GM21737 (cell line): Measurements from ENCODE around the gene GPX4.
"Not testable (repeated sequence)": the region's sequence is repeated elsewhere in the genome, so short reads cannot be mapped to it uniquely, and the experiment has no call there.

Experiments used
- ATAC-seq: cut with Tn5 transposase; IDR thresholded peaks from one replicate; pipeline ENCODE4 v1.9.1; 2021; ENCODE audit warnings: mild to moderate bottlenecking, moderate library complexity; ENCODE audit not compliant: unreplicated experiment

Gene GPX4

DNA sequence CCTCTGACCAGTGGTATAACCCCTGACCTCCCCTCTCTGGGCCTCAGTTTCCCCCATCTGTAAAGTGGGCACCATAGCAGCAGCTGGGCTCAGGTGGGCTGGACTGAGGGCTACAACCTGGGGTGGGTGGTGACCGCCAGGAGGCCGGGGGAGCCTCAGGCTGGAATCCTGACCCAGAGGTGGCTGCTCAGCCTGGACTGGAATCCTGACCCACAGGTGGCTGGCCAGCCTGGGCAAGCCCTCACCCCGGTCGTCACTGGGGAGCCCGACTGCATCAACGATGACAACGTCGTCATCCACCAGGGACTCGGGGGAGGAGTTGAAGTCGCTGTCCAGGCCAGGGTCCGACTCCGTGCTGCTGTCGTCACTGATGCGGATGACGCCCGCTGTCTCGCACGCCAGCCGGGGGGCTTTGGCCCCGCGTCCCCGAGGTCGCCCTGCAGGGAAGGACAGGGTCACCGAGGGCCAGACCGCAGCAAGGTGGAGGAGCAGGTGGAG lies 10.2 kb downstream of the GPX4 start:
- no peak for ATAC-seq

- ATAC-seq = not testable (repeated sequence)
Measured at GRCh38 chr19:1114728-1115127, 10.9 kb downstream of the GPX4 start.

DNA sequence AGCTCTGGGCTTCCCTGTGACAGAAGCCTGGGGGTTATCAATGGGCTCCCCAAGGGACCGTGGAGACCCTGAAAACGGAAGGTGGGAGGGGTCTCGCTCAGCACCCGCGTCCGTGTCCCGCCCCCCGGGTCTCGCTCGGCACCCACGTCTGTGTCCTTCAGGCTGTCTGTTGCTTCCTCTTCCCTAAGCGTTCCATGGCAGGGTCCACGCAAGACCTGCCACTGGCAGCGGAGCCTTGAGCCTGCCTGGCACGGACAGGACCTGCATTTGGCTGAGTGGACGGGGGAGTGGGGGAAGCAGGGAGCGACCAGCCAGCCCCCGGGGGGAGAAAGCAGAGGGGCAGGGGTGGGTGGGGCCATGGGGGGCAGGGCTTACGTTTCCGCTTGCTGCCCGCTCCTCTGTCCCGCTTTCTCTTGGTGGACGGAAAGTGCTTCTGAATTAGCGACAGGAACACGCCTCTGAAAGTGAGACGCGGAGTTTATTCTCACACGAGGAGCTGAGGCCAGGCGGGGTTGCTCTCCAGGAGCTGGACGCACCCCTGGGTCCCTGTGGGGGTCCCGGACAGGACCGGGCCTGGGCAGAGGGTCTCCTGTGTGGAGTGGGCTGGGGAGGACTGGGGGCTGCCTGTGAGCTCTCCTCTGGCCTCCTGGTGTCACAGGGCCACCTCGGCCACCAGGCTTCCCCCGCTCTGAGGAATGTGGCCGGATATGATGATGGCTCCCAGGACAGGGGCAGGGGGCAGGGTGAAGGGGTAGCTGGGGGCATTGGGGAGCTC lies 12.0 kb downstream of the GPX4 start:
- ATAC-seq = no peak

DNA sequence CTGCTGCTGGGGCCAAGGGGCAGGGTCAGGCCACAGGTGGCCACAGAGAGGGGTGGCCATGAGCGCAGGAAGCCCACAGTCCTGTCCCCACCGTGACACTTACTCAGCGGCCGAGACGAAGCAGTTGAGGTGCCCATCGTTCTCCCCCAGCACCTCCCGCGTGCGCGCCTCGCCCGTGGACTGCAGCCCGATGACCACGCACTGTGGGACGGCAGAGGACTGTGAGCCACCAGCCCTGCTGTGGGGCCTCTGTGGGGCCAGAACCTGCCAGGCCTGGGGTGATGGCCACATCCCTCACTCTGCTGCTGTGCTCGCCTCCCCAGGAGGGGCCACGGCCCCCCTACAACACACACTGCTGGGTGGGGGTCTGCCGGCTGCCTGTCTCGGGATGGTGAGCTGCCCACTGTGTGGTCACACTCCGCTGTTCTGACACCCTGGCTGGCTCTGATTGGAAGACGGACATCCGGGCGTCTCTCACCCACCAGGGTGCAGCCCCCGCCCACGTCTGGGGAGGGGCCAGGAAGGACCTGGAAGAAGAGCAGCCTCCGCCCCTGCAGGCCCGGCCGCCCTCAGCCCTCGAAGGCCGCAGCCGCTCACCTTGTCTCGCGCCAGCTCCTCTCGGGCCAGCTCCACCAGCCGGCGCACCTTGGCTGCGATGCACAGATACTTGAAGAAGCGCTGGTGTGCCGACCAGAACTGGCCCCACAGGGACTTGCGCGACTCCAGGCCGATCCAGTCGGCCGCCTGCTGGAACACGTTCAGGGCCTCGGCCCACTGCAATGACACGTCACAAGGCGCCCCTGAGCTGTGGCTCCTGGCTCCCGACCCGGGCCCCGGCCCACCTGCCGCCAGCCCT lies 13.2 kb downstream of the GPX4 start:
- no peak for ATAC-seq

- no peak for ATAC-seq
Measured at GRCh38 chr19:1117654-1118053, 13.9 kb downstream of the GPX4 start.

GRCh38 chr19:1118999-1119398 lies 15.2 kb downstream of the GPX4 start:
- no peak for ATAC-seq

- ATAC-seq = no peak
Measured at GRCh38 chr19:1119475-1120217, 15.9 kb downstream of the GPX4 start.

DNA sequence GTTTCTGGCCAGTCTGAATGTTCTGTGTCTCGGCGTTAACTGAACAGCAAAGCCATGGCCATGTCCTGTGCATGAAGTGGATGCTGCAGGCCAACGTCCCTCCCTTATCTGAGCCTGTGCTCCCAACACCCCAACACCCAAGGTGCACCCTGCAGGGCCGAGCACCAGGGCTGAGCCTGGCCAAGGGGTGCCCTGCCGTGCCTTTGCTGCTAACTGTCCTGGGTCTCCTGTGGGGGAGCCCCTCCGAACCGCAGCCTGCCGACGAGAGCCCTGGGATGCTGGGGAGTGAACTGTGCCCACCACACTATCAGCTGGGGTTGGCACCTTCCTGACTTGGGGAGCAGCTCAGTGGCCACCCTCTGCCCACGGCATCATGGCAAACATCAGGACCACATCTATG lies 17.6 kb downstream of the GPX4 start:
- no peak for ATAC-seq

GRCh38 chr19:1122021-1122971 lies 18.5 kb downstream of the GPX4 start:
- ATAC-seq = no peak

DNA sequence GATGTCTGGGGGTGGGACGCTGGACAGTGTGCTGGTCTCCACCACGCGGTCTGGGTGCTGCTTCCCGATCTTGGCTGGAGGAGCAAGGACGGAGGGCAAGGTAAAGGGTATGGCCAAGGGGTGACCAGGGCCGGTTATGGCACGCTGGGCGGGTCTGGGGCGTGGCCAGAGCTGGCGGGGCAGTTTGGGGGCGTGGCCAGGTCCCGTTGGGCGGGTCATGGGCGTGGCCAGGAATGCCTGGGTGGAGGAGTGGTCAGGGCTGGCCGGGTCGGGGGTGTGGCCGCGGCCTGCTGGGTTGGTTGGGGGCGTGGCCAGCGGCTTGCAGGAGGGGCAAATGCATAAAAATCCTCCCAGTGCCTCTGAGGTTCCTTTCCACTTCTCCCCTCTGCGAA lies 19.2 kb downstream of the GPX4 start:
- ATAC-seq = no peak

- no peak for ATAC-seq
Measured at GRCh38 chr19:1123381-1123780, 19.6 kb downstream of the GPX4 start.

- no peak for ATAC-seq
Measured at GRCh38 chr19:1123885-1124677, 20.3 kb downstream of the GPX4 start.

DNA sequence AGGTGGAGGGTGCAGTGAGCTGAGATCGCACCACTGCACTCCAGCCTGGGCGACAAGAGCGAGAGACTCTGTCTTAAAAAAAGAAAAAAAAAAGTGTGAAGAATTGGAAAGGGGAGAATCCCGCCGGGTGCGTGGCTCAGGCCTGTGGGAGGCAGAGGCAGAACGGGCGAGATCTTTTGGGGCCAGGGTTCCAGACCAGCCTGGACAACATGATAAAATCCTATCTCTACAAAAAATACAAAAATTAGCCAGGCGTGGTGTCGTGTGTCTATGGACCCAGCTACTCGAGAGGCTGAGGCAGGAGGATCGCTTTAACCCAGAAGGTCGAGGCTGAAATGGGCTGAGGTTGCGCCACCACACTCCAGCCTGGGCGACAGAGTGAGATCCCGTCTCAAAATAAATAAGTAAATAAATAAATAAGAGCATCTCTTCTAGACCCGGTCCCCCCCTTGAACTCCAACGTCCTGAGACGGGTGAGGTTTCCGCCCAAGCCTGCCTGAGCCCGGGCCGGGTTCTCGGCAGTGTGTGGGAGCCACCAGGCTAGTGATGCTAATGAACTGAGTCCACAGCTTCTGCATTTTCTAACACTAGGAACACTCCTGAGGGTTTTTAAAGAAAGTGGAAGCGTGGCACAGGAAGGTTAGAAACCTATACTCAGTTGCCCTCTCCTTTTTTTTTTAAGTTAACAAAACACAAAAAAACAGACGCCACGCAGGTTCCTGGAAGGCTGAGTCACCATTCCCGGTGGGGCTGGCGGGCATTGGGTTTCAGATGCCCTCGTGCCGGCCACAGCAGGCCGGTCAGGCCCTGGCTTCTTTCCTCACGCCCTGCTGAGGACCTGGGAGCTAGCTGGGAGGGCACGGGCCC lies 22.0 kb downstream of the GPX4 start:
- ATAC-seq = no peak

GRCh38 chr19:1126984-1127760 lies 23.4 kb downstream of the GPX4 start:
- no peak for ATAC-seq

- ATAC-seq = no peak
Measured at GRCh38 chr19:1128106-1128505, 24.3 kb downstream of the GPX4 start.

- ATAC-seq = not testable (repeated sequence)
Measured at GRCh38 chr19:1129084-1129483, 25.3 kb downstream of the GPX4 start.

DNA sequence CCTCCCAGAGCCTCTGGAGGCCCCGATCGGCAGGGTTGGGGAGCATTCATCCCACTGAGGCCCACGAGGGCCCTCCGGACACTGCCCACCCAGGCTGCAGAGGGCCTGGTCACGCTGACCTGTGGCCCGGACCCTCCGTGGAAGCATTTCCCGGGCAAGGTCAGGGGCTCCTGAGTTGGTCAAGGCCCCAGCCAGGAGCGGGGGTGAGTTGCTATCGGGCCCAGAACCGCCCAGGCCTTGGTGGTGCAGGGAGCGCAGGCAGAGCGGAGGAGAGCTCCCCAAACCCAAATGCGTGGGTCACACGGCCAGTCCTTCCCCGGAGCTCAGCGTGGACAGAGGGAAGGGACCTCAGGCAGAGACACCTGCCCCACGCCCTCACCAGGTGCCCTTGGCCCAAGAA lies 25.7 kb downstream of the GPX4 start:
- no peak for ATAC-seq
